Stimulated activated naive CD8-positive, alpha-beta T cell treated with anti-CD3 and anti-CD28 coated beads, Interleukin-15, Interleukin-2, amounts not matched to agents 100 ng/mL and 50 ng/mL, for 24 hours (primary cell): ENCODE data around the gene SLC25A29.
"Not testable (repeated sequence)": the region's sequence is repeated elsewhere in the genome, so short reads cannot be mapped to it uniquely, and the experiment has no call there.

ENCODE experiments used
- H3K27ac Mint-ChIP-seq: one replicate; pipeline ENCODE4 v1.8.0; 2021; ENCODE audit warnings: mild to moderate bottlenecking, mixed read lengths
- H3K27me3 Mint-ChIP-seq: one replicate; pipeline ENCODE4 v1.8.0; 2021; ENCODE audit warnings: mixed read lengths
- H3K36me3 Mint-ChIP-seq: one replicate; pipeline ENCODE4 v1.8.0; 2021; ENCODE audit warnings: low read depth, mixed read lengths
- H3K4me1 Mint-ChIP-seq: one replicate; pipeline ENCODE4 v1.8.0; 2021; ENCODE audit warnings: low read depth, mixed read lengths
- H3K4me3 Mint-ChIP-seq: one replicate; pipeline ENCODE4 v1.8.0; 2021; ENCODE audit warnings: mild to moderate bottlenecking, mixed read lengths
- H3K9me3 Mint-ChIP-seq: one replicate; pipeline ENCODE4 v1.8.0; 2021; ENCODE audit warnings: mixed read lengths

The SLC25A29 gene

GRCh38 chr14:100307766-100308426, 1.7 kb upstream of the SLC25A29 start:
- Mint-ChIP-seq H3K4me1 (peaks cover 20% of the 10 kb centered on the region), H3K27ac (peak overlapping the region; percentile 14), H3K9me3 (no peaks in the 10 kb centered on the region), H3K27me3 (peaks cover 5% of the 10 kb centered on the region), H3K36me3 (no peaks in the 10 kb centered on the region), H3K4me3 (no peak overlapping the region)

DNA sequence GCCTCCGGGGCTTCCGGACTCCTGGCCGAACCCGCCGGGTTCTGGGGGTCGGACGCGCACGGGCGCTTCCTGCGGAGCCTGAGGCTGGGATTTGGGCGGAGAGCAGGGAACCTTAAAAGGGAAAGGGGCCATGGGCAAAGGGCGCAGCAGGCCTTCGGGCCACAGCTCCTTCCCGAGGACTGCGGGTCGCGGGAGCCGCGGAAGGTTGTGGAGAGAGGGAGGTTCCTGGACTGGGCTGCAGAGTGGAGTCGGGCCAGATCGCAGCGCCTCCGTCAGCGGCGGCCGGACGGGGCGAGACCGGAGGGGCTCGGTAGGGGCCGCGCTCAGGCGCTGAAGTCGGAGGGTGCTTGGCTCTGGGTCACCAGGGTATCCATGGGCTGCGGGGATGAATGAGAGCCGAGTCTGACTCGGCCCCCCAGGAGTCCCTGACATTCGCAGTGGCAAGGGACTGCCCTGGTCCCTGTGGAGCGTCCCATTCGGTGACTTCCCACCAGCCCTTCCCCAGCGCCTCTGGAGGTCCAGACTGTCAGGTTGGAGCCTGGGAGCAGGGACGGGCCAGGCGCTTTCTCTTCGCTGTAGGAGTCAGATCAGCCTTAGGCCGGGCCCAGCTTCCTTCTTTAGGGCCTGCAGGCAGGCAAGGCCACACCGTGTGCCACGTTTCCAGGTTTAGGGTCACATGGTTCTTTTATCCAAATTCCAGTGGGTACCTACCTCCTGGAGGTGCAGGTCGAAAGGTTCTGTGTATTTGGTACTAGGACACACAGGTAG, 938 bp upstream of the SLC25A29 start:
- Mint-ChIP-seq H3K9me3 (no peaks in the 10 kb centered on the region), H3K36me3 (no peaks in the 10 kb centered on the region), H3K27ac (no peak overlapping the region), H3K27me3 (peaks cover 5% of the 10 kb centered on the region), H3K4me3 (peak overlapping the region; percentile 74), H3K4me1 (peaks cover 14% of the 10 kb centered on the region)

GRCh38 chr14:100305324-100306100, 732 bp downstream of the SLC25A29 start:
- H3K4me3 Mint-ChIP-seq, result peak overlapping the region; percentile 74
- H3K27me3 Mint-ChIP-seq, result peaks cover 5% of the 10 kb centered on the region
- peaks cover 8% of the 10 kb centered on the region for H3K4me1 Mint-ChIP-seq
- H3K27ac Mint-ChIP-seq, result no peak overlapping the region
- H3K9me3 Mint-ChIP-seq, result no peaks in the 10 kb centered on the region
- H3K36me3 Mint-ChIP-seq, result no peaks in the 10 kb centered on the region

GRCh38 chr14:100304825-100305323, 1.4 kb downstream of the SLC25A29 start:
- H3K27me3 Mint-ChIP-seq, result peaks cover 5% of the 10 kb centered on the region
- H3K36me3 Mint-ChIP-seq, result no peaks in the 10 kb centered on the region

DNA sequence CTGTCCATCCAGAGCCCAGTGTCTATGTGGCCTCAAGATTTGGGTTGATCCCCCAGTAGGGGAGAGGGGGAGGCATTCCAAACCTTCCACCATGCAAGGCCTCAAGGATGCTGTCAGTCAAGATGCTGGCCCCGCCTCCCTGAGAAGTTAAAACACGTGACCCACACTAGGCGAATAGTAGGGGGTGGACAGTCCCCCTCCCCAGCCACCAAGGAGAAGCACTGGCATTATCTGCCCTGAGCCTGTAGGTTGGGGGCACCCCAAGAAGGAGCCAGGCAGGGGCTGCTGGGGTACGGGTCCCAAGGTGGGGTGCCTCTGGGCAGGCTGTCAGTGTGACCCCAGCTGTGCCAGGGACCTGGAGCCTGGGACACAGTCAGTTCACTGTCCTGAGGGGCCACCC, 2.3 kb downstream of the SLC25A29 start:
- peaks cover 5% of the 10 kb centered on the region for H3K27me3 Mint-ChIP-seq
- no peaks in the 10 kb centered on the region for H3K9me3 Mint-ChIP-seq
- peaks cover 8% of the 10 kb centered on the region for H3K4me1 Mint-ChIP-seq
- no peak overlapping the region for H3K4me3 Mint-ChIP-seq
- no peaks in the 10 kb centered on the region for H3K36me3 Mint-ChIP-seq
- no peak overlapping the region for H3K27ac Mint-ChIP-seq

More at GRCh38 chr14:100304825-100305323, 1.4 kb downstream of the SLC25A29 start:
- peak overlapping the region; percentile 74 for H3K4me3 Mint-ChIP-seq
- peaks cover 8% of the 10 kb centered on the region for H3K4me1 Mint-ChIP-seq
- no peaks in the 10 kb centered on the region for H3K9me3 Mint-ChIP-seq
- H3K27ac Mint-ChIP-seq, result no peak overlapping the region

DNA sequence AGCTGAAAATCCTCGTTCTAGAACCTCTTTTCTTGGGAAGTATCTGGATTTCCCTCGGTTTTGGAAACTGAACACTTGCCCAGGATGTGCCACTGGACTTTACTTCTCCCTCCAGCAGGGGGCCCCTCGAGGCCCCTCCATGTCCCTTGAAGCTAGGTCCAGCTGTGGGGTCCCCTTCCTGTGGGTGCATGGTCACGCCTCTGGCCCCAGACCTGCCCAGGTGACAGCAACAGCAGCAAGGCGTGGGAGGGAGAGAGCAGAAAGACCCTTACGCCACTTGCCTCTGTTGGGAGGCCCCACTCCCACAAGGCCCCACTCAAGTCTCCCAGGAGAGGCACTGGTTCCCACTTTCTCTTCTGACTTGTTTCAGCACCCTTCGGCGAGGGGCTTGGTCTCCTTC, 3.1 kb downstream of the SLC25A29 start:
- peaks cover 5% of the 10 kb centered on the region for H3K27me3 Mint-ChIP-seq

DNA sequence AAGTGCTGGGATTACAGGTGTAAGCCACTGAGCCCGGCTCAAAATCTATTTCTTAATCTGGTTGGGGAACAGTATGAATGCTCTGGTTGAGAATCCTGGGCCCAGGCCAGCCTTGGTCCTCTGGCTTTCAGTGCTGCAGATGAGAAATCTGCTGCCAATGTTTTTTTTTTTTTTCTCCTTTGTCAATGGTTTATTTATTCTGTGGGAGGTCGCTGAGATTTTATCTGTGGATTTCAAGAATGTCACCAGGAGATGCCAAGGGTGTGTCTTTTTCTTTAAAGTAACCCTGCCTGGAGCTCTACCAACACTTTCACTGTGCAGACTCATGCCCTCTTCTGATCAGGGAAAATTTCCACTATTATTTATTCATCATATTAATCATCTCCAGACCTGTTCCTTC, 3.6 kb downstream of the SLC25A29 start:
- no peak overlapping the region for H3K27ac Mint-ChIP-seq
- H3K4me3 Mint-ChIP-seq, result no peak overlapping the region
- H3K4me1 Mint-ChIP-seq, result peaks cover 15% of the 10 kb centered on the region
- peaks cover 5% of the 10 kb centered on the region for H3K27me3 Mint-ChIP-seq
- H3K36me3 Mint-ChIP-seq, result no peaks in the 10 kb centered on the region
- no peaks in the 10 kb centered on the region for H3K9me3 Mint-ChIP-seq

More for the DNA sequence above, 3.1 kb downstream of the SLC25A29 start:
- Mint-ChIP-seq H3K36me3 (no peaks in the 10 kb centered on the region), H3K9me3 (no peaks in the 10 kb centered on the region), H3K4me3 (no peak overlapping the region), H3K4me1 (peaks cover 11% of the 10 kb centered on the region), H3K27ac (no peak overlapping the region)

DNA sequence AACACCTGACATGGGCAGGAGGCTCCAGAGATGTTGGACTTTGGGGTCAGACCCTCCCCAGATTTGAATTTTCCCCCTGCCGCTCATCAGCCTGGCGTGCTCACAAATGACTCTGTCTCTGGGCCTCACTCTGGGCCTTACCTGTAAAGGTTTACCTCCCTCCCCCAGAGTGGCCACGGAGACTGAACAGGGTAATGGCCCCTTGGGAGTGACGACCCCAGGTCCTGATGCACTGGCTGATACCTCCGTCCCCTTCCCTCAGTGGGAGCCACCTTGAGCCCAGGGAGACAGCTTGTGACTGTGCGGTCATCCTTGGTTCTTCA, 7.0 kb downstream of the SLC25A29 start:
- Mint-ChIP-seq H3K36me3 (no peaks in the 10 kb centered on the region), H3K27ac (no peak overlapping the region), H3K9me3 (no peaks in the 10 kb centered on the region)

DNA sequence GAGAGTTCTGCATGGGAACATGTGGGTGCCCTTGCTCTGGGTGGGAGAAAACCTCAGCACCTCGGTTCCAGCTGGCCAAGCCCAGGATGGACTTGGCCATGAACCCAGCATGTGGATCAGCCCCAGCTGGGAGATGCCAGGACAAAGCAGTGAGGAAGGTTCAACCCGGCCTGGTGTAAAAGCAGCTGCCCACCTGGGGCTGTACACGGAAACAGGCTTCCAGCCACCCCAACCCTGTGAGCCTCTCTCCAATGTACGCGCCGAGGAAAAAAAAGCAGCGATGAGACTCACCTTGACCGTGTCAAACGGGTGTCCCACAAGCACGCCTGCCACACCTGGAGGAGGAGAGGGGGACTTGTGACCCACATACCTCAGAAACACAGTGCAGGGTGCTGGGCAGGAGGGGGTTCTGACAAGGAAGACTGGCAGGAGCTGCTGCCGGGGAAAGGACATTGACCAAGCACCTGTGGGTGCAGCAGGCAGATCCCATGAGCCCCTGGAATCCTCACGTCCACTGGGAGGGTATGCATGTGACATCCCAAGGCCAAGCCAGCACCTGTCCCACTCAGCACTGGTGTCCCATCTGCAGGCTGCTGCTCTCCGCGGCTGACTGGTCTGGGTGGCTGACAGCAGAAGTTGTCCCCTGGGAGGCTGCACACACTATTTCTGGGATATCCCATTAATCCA, 7.5 kb downstream of the SLC25A29 start:
- H3K4me1 Mint-ChIP-seq, result peaks cover 13% of the 10 kb centered on the region
- H3K9me3 Mint-ChIP-seq, result no peaks in the 10 kb centered on the region
- H3K27ac Mint-ChIP-seq, result no peak overlapping the region
- no peaks in the 10 kb centered on the region for H3K27me3 Mint-ChIP-seq
- no peak overlapping the region for H3K4me3 Mint-ChIP-seq
- H3K36me3 Mint-ChIP-seq, result no peaks in the 10 kb centered on the region

More for the DNA sequence above, 7.0 kb downstream of the SLC25A29 start:
- peaks cover 13% of the 10 kb centered on the region for H3K4me1 Mint-ChIP-seq
- no peak overlapping the region for H3K4me3 Mint-ChIP-seq
- H3K27me3 Mint-ChIP-seq, result no peaks in the 10 kb centered on the region

DNA sequence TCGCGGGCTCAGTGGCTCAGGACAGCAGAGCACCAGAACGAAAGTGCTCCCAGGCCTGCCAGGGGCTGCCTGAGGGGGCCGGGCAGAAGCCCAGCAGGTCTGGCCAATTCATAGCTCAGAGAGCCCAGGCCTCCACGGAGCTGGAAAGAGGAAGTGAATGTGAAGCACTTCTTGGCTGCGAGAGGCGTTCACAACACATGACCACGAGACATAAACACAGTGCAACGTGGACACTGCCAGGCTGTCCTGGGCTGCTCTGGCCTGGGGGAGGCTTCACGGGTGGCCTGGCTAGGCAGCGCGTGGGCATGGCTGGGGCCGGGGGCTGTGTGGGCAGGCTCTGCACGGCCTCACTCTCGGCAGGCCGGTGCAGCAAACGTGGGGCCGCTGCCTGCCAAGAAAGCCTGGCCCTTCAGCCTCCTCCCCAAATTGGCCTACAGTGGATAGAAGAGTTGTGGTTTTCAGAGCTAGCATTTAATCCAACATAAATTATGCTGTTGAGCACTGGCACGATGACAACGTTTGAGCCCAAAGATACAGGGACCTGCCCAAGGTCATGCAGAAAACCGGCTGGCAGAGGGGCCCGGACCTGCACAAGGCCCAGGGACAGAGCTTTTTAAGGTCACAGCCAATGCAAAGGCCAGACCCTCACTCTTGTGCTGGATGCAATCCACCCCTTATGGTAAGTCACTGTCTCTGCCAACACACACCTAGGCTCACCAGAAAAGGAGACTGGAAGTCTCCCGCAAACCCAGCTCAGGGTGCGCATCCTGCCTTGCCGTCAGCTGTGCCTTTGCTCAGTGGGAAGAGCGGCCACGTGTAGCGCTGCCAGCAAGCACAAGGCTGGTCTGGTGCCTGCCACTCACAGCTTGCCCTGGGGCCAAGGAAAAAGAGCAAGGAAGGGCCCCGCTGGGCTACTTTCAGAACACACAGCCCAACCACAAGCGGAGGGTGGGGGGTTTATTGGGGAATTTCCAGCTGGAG, 8.6 kb downstream of the SLC25A29 start:
- no peaks in the 10 kb centered on the region for H3K27me3 Mint-ChIP-seq
- peaks cover 13% of the 10 kb centered on the region for H3K4me1 Mint-ChIP-seq
- H3K4me3 Mint-ChIP-seq, result no peak overlapping the region
- no peak overlapping the region for H3K27ac Mint-ChIP-seq
- H3K9me3 Mint-ChIP-seq, result no peaks in the 10 kb centered on the region
- no peaks in the 10 kb centered on the region for H3K36me3 Mint-ChIP-seq

GRCh38 chr14:100296729-100297128, 9.5 kb downstream of the SLC25A29 start:
- peaks cover 13% of the 10 kb centered on the region for H3K4me1 Mint-ChIP-seq
- H3K4me3 Mint-ChIP-seq, H3K36me3 Mint-ChIP-seq, H3K27ac Mint-ChIP-seq, H3K27me3 Mint-ChIP-seq, H3K9me3 Mint-ChIP-seq: not testable (repeated sequence)

- Mint-ChIP-seq H3K9me3 (no peaks in the 10 kb centered on the region), H3K36me3 (no peaks in the 10 kb centered on the region), H3K4me3 (no peak overlapping the region), H3K4me1 (peaks cover 13% of the 10 kb centered on the region), H3K27ac (no peak overlapping the region), H3K27me3 (no peaks in the 10 kb centered on the region)
These were observed 10.1 kb downstream of the SLC25A29 start for GRCh38 chr14:100296106-100296651.

- Mint-ChIP-seq H3K9me3 (no peaks in the 10 kb centered on the region), H3K4me1 (peaks cover 13% of the 10 kb centered on the region), H3K36me3 (no peaks in the 10 kb centered on the region), H3K27me3 (no peaks in the 10 kb centered on the region), H3K27ac (no peak overlapping the region), H3K4me3 (no peak overlapping the region)
These were observed 10.7 kb downstream of the SLC25A29 start for GRCh38 chr14:100295376-100296105.
